Measurements from ENCODE around the gene ZNF672. TPM values are rescaled to one million over a fixed set of nuclear protein-coding genes. Genes with fewer than 3 reads are reported as not detected.

The ZNF672 gene
- polyA plus RNA-seq, 1 of the 3 experiments (the other 2 are of a cell fraction): 14.2 TPM

GRCh38 chr1:248858891-248859889 lies 21.2 kb downstream of the ZNF672 start, which contains the start of gene ZNF692:
Gene ZNF692, minus strand, starts transcription at chr1:248859085. Its CDS starts 776 bp downstream, at chr1:248858309.
- H2AFZ ChIP-seq (ENCODE audit: low read depth): peak within 1 kb of the TSS; percentile 92
- H3K27ac ChIP-seq (ENCODE audit: low read depth in 2 of 2, low read length in 1 of 2): peak within 1 kb of the TSS; percentile 32 to 89
- H3F3A ChIP-seq (replicated peaks; ENCODE audit: insufficient read depth): no peaks in the 10 kb centered on the region
- H3K4me2 ChIP-seq: peak within 1 kb of the TSS; percentile 94
- POLR2A ChIA-PET: interaction anchor here (0.9 to 2.8 kb wide), 6 partner anchors 9 to 44 kb away, joined by 3 to 23 read pairs (median 6); partner anchors contain the start of genes SH3BP5L and ZNF672
- peak within 1 kb of the TSS; percentile 70 for H3K9ac ChIP-seq
- H3K4me3 ChIP-seq (ENCODE audit: low read depth in 2 of 2, low read length in 1 of 2): peak within 1 kb of the TSS; percentile 62 to 66
- CTCF ChIA-PET: interaction anchor here (0.7 to 3.8 kb wide), 15 partner anchors 13 to 60 kb away, joined by 3 to 33 read pairs (median 5); partner anchors contain the start of genes SH3BP5L and ZNF672
- peaks cover 10% of the 10 kb centered on the region; the same call in 1 of the 2 replicates for H3K79me2 ChIP-seq (ENCODE audit: insufficient read depth)
- H3K4me1 ChIP-seq (ENCODE audit: control insufficient read depth in 1 of 2, insufficient read depth in 2 of 2, low read depth in 1 of 2, low read length in 1 of 2): peaks cover 13 to 31% of the 10 kb centered on the region in 2 experiments; a peak in 3 of 4 replicates
- peak; percentile 97 for DNase-seq
- H3K9me2 ChIP-seq: no peaks in the 10 kb centered on the region
- no peaks in the 10 kb centered on the region for H3K9me3 ChIP-seq
- 23% methylated on average over 27 of the region's 62 CpGs for WGBS (ENCODE audit: low lambda C conversion rate)
- peaks cover 8 to 13% of the 10 kb centered on the region in 2 experiments for H3K36me3 ChIP-seq (replicated peaks in 1 of 2; ENCODE audit: control insufficient read depth in 1 of 2, insufficient read depth in 2 of 2, low read length in 1 of 2)
- no peaks in the 10 kb centered on the region for H4K20me1 ChIP-seq (ENCODE audit: insufficient read depth)
- H3K27me3 ChIP-seq (ENCODE audit: insufficient read depth): no peaks in the 10 kb centered on the region
- TF ChIP-seq TCF12 (IDR thresholded peaks at IDR 0.05): no peak; the same call in 1 of the 2 replicates
- TF ChIP-seq TAF1 (IDR thresholded peaks at IDR 0.05; ENCODE audit: borderline replicate concordance, low read depth, low read length): peak; percentile 64; the same call in 1 of the 2 replicates
- no peak for TF ChIP-seq EP300 (IDR thresholded peaks at IDR 0.05; ENCODE audit: borderline replicate concordance in 1 of 2, low read depth in 1 of 2, low read length in 1 of 2)
- peak; percentile 98 for TF ChIP-seq MAX (IDR thresholded peaks at IDR 0.05; ENCODE audit: low read depth)
- peak; percentile 81 for TF ChIP-seq ELF1 (IDR thresholded peaks at IDR 0.05)
- TF ChIP-seq NRF1 (IDR thresholded peaks at IDR 0.05; ENCODE audit: low read depth, low read length): peak; percentile 93
- TF ChIP-seq POLR2AphosphoS5 (IDR thresholded peaks at IDR 0.05; ENCODE audit: low read depth, low read length): peak; percentile 94
- no peak for TF ChIP-seq NFIC (IDR thresholded peaks at IDR 0.05; ENCODE audit: borderline replicate concordance)
- TF ChIP-seq FOSL2 (IDR thresholded peaks at IDR 0.05; ENCODE audit: borderline replicate concordance, low read depth): no peak
- TF ChIP-seq TEAD4 (IDR thresholded peaks at IDR 0.05; ENCODE audit: borderline replicate concordance, insufficient read depth): no peak
- TF ChIP-seq YY1 (IDR thresholded peaks at IDR 0.05; ENCODE audit: low read depth): no peak
- peak; percentile 25; the same call in 1 of the 2 replicates for TF ChIP-seq SIN3A (IDR thresholded peaks at IDR 0.05; ENCODE audit: borderline replicate concordance, low read depth, low read length)
- TF ChIP-seq GABPA (IDR thresholded peaks at IDR 0.05; ENCODE audit: low read depth): peak; percentile 59
- TF ChIP-seq RAD21 (IDR thresholded peaks at IDR 0.05; ENCODE audit: low read length): no peak
- 0 out of 2 replicates have a peak, but pooled peaks have one; percentile 22 for TF ChIP-seq PBX3 (IDR thresholded peaks at IDR 0.05)
- TF ChIP-seq CTCF (IDR thresholded peaks at IDR 0.05): no peak
- TF ChIP-seq RFX5 (IDR thresholded peaks at IDR 0.05; ENCODE audit: low read length): peak; percentile 88
- TF ChIP-seq MXI1 (IDR thresholded peaks at IDR 0.05; ENCODE audit: low read depth, low read length): no peak; the same call in 1 of the 2 replicates
- peak; percentile 28; the same call in 1 of the 2 replicates for TF ChIP-seq REST (IDR thresholded peaks at IDR 0.05; ENCODE audit: low read depth, low read length)
- TF ChIP-seq CHD2 (IDR thresholded peaks at IDR 0.05; ENCODE audit: low read length, partially characterized antibody): peak; percentile 51
- no peak for TF ChIP-seq IRF3 (IDR thresholded peaks at IDR 0.05; ENCODE audit: low read depth, low read length)

All from SK-N-SH (cell line).